Stimulated activated naive CD4-positive, alpha-beta T cell (primary cell): ENCODE data around the gene ALDH1L1.
"Not testable (repeated sequence)": the region's sequence is repeated elsewhere in the genome, so short reads cannot be mapped to it uniquely, and the experiment has no call there.

Source experiments
- DNase-seq, 6 experiments: peaks; one replicate each; lab custom pipeline; 2025; lab: John Stamatoyannopoulos, UW

The ALDH1L1 gene

GRCh38 chr3:126106336-126107202, 73.8 kb downstream of the ALDH1L1 start:
- no peak for DNase-seq

DNA sequence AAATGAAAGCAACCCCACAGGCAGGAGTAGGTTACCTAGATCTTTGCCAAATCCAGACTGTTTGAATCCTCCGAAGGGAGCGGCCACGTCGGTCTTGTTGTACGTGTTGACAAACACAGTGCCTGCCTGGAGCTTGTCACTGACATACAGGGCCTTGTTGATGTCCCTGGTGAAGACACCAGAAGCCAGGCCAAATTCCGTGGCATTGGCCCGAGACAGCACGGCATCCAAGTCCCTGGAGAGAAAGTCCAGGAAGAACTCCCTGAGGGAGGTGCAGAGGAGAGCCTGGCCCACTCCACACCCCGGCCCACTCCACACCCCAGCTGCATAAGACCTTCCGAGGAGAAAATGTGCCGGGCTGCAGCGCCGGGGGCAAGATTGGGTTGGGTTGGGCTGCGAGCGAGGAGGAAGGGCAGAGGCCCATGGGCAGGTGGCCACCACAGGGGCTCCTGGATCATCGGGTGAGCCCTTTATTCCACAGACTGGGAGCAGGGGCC, 74.6 kb downstream of the ALDH1L1 start:
- DNase-seq: no peak

DNA sequence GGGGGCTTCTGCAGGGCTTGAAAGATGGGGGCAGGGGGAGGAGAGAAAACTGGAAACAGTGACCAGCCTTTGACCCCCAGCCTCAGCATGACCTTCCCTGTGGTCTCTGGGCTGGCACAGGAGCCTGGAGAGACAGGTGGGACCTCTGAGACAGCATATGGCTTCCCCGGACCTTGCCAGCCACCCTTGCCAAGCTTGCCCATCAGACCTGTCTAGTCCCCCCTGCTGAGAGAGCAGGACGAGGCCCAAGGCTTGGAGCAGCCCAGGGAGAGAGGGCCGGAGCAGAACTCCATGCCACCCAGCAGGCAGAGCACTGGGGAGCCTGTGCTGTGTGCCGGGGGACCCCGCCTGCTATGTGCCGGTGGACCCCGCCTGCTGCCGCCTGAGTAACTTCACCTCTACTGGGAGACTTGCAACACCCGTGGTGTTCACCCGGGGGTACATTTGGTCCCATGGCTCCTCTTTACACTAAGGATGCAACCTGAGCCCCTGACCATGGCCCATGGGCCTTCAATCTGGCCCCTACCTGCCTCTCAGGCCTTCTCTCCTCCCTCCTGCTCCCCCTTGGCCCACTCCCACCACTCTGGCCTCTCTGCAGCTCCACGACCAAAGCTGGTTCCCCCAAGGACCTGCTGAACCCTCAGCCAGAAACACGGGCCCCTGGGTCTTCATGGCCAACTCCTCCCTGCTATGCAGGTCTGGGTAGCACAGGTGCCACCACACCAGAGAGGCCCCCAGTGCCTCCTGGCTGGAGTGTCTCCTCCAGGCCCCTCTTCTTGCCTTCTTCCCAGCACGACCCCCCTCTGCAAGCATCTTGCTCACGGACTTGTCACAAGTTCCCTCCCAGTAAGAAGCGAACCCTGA, 75.4 kb downstream of the ALDH1L1 start:
- no peak for DNase-seq

DNA sequence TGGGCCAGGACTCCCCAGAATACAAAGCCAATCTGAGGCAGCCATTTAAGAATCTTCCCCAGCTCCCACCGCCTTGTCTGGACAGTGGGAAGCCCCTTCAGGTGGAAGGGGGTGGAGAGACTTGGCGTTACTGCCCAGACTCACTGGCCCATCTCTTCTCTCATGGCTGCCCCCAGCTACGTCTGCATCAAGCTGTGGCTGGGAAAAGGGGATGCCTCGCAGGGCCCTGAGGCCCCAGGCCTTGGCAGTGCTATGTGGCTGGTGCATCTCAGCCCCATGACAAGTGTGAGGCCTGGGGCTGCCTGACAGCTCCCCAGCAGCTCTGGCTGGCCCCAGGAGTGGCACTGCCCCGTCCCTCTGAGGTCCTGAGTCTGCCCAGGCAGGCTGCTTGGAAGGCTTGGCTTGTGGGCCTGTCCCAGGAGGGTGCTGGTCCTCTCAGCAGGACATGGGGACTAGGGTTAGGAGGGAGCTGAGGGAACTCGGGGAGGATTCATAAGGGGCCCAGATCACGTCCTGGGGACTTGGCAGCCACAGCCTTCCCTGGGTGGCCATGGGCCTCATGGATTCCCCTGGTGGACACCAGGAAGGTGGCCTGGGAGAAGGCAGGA, 76.3 kb downstream of the ALDH1L1 start:
- DNase-seq: no peak

GRCh38 chr3:126103121-126104027, 77.0 kb downstream of the ALDH1L1 start:
- no peak for DNase-seq

GRCh38 chr3:126102530-126102951, 77.8 kb downstream of the ALDH1L1 start:
- DNase-seq: no peak

DNA sequence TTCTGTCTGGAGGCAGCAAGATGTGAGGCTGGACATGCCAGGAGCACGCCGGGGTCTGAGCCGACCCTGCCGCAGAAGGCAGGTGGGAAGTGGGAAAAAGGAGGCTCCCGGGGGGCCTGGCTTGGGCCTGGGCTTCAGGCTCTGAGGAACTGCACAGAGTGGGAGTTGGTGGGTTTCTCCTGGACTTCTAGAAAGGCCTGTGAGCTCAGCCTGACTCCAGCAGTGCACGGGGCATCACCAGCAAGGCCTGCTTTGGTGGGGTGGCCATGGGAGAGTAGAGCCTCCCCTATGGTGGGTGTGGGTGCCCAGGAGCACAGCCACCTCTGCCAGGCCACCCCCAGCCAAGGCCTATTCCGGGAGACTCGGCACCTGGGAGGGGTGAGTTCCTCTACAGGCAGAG, 78.4 kb downstream of the ALDH1L1 start:
- no peak for DNase-seq

- no peak for DNase-seq
These were observed 78.8 kb downstream of the ALDH1L1 start for GRCh38 chr3:126101521-126101982.

GRCh38 chr3:126100634-126101301, 79.6 kb downstream of the ALDH1L1 start:
- DNase-seq: no peak

DNA sequence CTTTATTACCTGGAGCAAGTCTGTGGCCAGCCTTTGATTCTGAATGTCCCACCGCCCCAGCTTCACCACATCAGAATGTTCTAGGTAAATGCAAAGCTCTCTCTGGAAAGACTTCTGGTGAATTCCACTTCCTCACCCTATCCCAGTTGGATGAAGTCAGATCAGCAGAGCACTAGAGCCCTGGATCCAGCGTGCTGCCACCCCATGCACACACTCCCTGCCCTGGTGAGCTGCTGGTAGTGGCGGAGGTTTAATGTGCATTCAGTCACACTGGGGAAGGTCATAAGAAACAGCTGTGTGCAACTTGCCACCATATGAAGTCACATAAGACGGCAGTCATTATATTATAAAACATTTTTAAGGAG, 80.1 kb downstream of the ALDH1L1 start:
- no peak for DNase-seq

- no peak for DNase-seq
These were observed 82.0 kb downstream of the ALDH1L1 start for GRCh38 chr3:126098391-126098858.

DNA sequence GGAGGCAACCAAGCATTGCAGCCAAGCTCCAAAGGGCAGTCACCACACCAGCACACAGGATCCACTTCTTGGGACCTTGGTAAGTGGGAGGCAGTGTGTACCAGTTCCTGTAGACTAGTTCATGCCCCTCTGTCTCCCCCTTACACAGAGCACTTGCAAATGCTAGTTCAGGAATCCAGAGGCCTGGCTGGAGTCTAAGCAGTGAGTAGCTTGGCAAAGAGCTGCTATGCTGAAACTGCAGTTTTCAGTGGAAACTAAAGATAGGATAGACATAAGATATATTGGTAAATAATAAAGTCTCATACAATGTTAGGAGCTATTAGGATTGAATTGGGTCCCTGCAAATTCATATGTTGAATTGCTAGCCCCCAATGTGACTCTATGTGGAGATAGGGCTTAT, 82.6 kb downstream of the ALDH1L1 start:
- DNase-seq: no peak

GRCh38 chr3:126096274-126096673, 84.1 kb downstream of the ALDH1L1 start:
- not testable (repeated sequence) for DNase-seq

GRCh38 chr3:126092128-126092527, 88.3 kb downstream of the ALDH1L1 start:
- DNase-seq: not testable (repeated sequence)

GRCh38 chr3:126087552-126088175, 92.7 kb downstream of the ALDH1L1 start:
- DNase-seq: no peak

GRCh38 chr3:126085841-126086240, 94.5 kb downstream of the ALDH1L1 start:
- DNase-seq: no peak

- no peak for DNase-seq
These were observed 95.1 kb downstream of the ALDH1L1 start for GRCh38 chr3:126085276-126085675.

DNA sequence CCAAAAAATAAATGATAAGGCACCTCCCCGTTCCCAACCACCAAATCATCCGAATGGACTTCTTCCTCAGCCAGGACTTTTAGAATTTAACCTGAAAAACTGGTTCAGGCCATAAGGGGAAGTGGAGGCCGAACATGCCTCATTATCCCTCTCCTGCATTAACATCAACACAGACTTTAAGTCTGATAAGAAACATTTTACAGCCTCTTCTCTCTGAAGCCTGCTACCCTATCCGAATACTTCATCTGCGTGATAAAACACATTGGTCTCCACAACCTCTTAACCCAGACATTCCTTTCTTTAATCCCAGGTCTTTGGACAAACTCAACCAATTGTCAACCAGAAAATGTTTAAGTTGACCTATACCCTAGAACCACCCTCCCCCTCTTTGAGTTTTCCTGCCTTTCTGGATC, 95.6 kb downstream of the ALDH1L1 start:
- no peak for DNase-seq

DNA sequence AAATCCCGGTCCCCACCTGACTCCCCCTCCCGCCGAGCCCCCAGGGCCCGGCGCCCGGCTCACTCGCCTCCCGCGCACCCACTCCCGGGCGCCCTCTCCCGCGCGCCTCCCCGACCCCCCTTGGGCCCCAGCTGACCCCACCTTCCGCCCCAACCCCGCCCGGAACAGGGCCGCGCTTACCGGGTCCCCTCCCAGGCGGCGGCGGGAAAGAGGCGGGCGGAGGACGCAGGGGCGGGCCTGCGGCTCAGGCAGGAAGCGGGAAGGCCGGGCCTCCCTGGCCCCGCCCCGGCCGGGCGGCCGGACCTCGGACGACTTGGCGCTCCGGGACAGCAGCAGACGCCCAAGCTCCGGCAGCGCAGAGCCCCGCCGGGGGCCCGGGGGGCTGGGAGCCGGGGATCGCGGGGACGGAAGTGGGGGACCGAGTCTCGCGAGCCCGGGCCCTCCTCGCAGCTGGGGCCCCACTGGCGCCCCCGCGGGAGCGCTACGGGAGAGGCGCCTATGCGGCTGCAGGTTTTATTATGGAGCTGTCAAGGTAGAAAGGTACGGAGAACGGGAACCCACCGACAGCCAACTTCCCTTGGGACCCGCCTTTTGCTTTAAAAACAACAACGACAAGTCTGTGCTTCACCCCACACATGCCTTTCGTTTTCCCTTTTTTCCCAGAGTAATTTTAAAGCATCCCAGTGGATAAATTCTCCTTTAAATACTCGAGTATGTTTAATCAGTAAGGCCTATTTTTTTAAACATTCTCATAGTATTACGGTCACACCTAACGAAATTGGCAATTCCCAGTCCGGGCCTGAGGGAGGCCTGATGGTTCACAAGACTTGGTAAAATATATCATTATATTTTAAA, 96.2 kb downstream of the ALDH1L1 start, which contains the start of gene SLC41A3:
Gene SLC41A3, minus strand, starts transcription at position 212 of the 855 bp plus-strand sequence. CDS start 15,905 bp downstream, outside the sequence.
- DNase-seq: peak; percentile 61 to 85 (median 81)
